ENCODE results near the gene LRFN3.

- TF ChIP-seq CTCF (conservative IDR thresholded peaks at IDR 0.05; ENCODE audit: low read length), result no peak
- no peak for TF ChIP-seq EZH2phosphoT487 (IDR thresholded peaks at IDR 0.05; ENCODE audit: borderline replicate concordance, low read depth, low read length)
Observed at GRCh38 chr19:35911790-35912189, 24.4 kb upstream of the LRFN3 start.

Data from OCI-LY7 (cell line).